OCI-LY7 (cell line): ENCODE measurements around the gene EIF3J. TPM values are rescaled to one million over a fixed set of nuclear protein-coding genes. Genes with fewer than 3 reads are reported as not detected.

ENCODE experiments used
- BruUV-seq: library from RNA; stranded (reverse); fragments of 400-500 nt; replicated peaks from 2 replicates; lab custom pipeline; 2021; lab: Mats Ljungman, UMichigan
- CTCF ChIA-PET: fragments of 300-600 bp; sonication (Branson Sonifier 250); formaldehyde crosslinking; loops from one replicate; lab custom pipeline; 2022; ENCODE audit warnings: antibody characterized with exemption; ENCODE audit not compliant: unreplicated experiment; lab: Charles Lee
- POLR2A ChIA-PET: fragments of 300-600 bp; sonication (Branson Sonifier 250); formaldehyde crosslinking; loops from one replicate; lab custom pipeline; 2022; ENCODE audit warnings: antibody characterized with exemption; lab: Charles Lee
- DNase-seq: peaks from one replicate; pipeline ENCODE4 v3.0.0-alpha.2; 2015; ENCODE audit warnings: low spot score
- H2AFZ ChIP-seq: fragments of 200-600 bp; sonication (generic), shearing (Covaris generic); 2 replicates; pipeline ENCODE4 v1.6.1; 2014; ENCODE audit warnings: mild to moderate bottlenecking, antibody characterized with exemption, low read length, moderate library complexity
- H3K27ac ChIP-seq: fragments of 200-600 bp; sonication (generic); 2 replicates; pipeline ENCODE4 v1.5.1; 2014; ENCODE audit warnings: mixed run types, low read depth, mild to moderate bottlenecking, moderate library complexity, low read length, inconsistent platforms; ENCODE audit not compliant: poor library complexity, severe bottlenecking
- H3K36me3 ChIP-seq: fragments of 200-600 bp; sonication (generic); 2 replicates; pipeline ENCODE4 v1.6.1; 2014; ENCODE audit warnings: mild to moderate bottlenecking, antibody characterized with exemption, low read length, moderate library complexity, mixed read lengths; ENCODE audit not compliant: insufficient read depth
- H3K4me1 ChIP-seq: fragments of 200-600 bp; sonication (generic); 2 replicates; pipeline ENCODE4 v1.5.1; 2014; ENCODE audit warnings: mild to moderate bottlenecking, low read length; ENCODE audit not compliant: insufficient read depth, poor library complexity, severe bottlenecking
- H3K4me2 ChIP-seq: fragments of 200-600 bp; sonication (generic); 2 replicates; pipeline ENCODE4 v1.6.1; 2014; ENCODE audit warnings: mild to moderate bottlenecking, low read length
- H3K4me3 ChIP-seq: fragments of 200-600 bp; sonication (generic); 2 replicates; pipeline ENCODE4 v1.5.1; 2014; ENCODE audit warnings: mild to moderate bottlenecking, low read depth, low read length; ENCODE audit not compliant: poor library complexity, severe bottlenecking
- H3K79me2 ChIP-seq: fragments of 200-600 bp; sonication (generic); 2 replicates; pipeline ENCODE4 v1.6.1; 2016; ENCODE audit warnings: low read depth, mild to moderate bottlenecking, low read length, moderate library complexity, mixed read lengths; ENCODE audit not compliant: insufficient read depth
- H3K9me2 ChIP-seq: fragments of 200-600 bp; sonication (generic); 2 replicates; pipeline ENCODE4 v1.6.1; 2016; ENCODE audit warnings: mild to moderate bottlenecking, low read length, mixed read lengths; ENCODE audit not compliant: insufficient read depth
- H3K9me3 ChIP-seq: fragments of 200-600 bp; sonication (generic); 2 replicates; pipeline ENCODE4 v1.6.1; 2014; ENCODE audit warnings: mild to moderate bottlenecking, mixed run types, low read length, mixed read lengths
- H4K20me1 ChIP-seq: fragments of 200-600 bp; sonication (generic); 2 replicates; pipeline ENCODE4 v1.6.1; 2014; ENCODE audit warnings: mild to moderate bottlenecking, antibody characterized with exemption, low read length, moderate library complexity, mixed read lengths; ENCODE audit not compliant: insufficient read depth
- EZH2phosphoT487 ChIP-seq: fragments of 200-600 bp; sonication (generic); IDR thresholded peaks from 2 replicates; pipeline ENCODE4 v1.6.1; 2018; ENCODE audit warnings: low read depth, borderline replicate concordance, mild to moderate bottlenecking, mixed run types, antibody characterized with exemption, low read length, moderate library complexity, mixed read lengths
- intact Hi-C: fragments of 100-400 bp; cut with micrococcal nuclease; formaldehyde crosslinking; loops from one replicate; pipeline ENCODE4 v1.10.0; 2022; ENCODE audit not compliant: unreplicated experiment
- total RNA-seq, 2 experiments: library from RNA; depleted of rRNA in 1 of 2; stranded (reverse); fragments of >200 nt in 1 of 2; shearing (Covaris generic) in 1 of 2; gene quantifications; 2 replicates each; pipeline ENCODE4 v1.2.3, GENCODE V29; 2014 to 2022
- TF ChIP-seq, protein P1 (sequence below): fragments of 200-600 bp; sonication (generic); conservative IDR thresholded peaks from 2 replicates; pipeline ENCODE4 v1.5.1; 2014; ENCODE audit warnings: mild to moderate bottlenecking, antibody characterized with exemption, low read length, moderate library complexity, mixed read lengths

The EIF3J gene
- total RNA-seq, 2 experiments from 2014 or later, result 49.4 to 131 TPM

DNA sequence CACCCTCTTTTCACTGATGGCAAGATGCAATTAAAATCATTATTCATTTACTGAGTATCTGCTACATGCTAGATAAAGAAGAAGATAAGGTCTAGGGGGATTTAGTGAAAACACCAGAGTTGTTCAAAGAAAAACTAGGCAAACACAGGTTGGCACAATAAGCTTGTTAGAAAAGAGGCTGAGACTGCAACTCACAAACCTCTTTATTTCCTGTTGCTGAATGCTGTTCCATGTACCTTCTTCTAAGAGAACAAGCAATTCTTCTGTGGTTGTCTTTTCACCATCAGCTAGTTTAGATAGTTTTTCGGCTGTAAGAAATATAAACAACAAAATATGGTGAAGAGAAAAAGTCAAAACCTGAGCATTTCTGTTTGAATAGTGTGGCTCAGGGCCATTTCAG, 61.1 kb downstream of the EIF3J start:
- peaks cover 77% of the 10 kb centered on the region for H3K36me3 ChIP-seq
- POLR2A ChIA-PET, result interaction anchor here (0.8 to 2.2 kb wide), 3 partner anchors 9 to 138 kb away, joined by 5 to 7 read pairs (median 5); partner anchors contain the start of gene TRIM69
- no peak overlapping the region for H3K4me3 ChIP-seq
- no peak overlapping the region for H2AFZ ChIP-seq
- intact Hi-C loops, result no loop called here
- H3K27ac ChIP-seq, result no peak overlapping the region
- H3K79me2 ChIP-seq, result no peaks in the 10 kb centered on the region
- no peak overlapping the region for H3K4me2 ChIP-seq
- CTCF ChIA-PET, result no interaction called here
- DNase-seq, result no peak
- TF ChIP-seq, protein P1, sequence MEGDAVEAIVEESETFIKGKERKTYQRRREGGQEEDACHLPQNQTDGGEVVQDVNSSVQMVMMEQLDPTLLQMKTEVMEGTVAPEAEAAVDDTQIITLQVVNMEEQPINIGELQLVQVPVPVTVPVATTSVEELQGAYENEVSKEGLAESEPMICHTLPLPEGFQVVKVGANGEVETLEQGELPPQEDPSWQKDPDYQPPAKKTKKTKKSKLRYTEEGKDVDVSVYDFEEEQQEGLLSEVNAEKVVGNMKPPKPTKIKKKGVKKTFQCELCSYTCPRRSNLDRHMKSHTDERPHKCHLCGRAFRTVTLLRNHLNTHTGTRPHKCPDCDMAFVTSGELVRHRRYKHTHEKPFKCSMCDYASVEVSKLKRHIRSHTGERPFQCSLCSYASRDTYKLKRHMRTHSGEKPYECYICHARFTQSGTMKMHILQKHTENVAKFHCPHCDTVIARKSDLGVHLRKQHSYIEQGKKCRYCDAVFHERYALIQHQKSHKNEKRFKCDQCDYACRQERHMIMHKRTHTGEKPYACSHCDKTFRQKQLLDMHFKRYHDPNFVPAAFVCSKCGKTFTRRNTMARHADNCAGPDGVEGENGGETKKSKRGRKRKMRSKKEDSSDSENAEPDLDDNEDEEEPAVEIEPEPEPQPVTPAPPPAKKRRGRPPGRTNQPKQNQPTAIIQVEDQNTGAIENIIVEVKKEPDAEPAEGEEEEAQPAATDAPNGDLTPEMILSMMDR, result no peak
- no peak for TF ChIP-seq EZH2phosphoT487
- no peaks in the 10 kb centered on the region for H3K9me3 ChIP-seq
- H3K4me1 ChIP-seq, result no peaks in the 10 kb centered on the region
- H3K9me2 ChIP-seq, result no peaks in the 10 kb centered on the region
- no peaks in the 10 kb centered on the region for H4K20me1 ChIP-seq
- no TSS peak for BruUV-seq

DNA sequence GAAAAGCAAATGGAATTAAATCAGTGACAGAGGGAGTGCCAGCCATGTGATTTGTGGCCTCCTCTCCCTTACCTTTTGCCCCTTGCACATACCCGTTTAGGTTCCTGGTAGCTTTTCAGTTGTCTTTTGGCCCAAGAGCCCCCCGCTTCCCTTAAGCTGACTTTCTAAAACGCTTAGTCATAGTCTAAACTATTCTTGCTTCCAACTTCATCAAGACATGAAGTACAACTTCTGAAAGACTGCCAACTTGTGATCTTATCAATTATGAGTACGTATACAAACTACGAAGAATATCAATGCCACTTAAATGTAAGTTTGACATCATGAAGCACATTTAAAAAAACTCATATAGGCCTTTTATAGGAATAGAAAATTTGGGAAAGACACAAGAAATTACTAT, 61.9 kb downstream of the EIF3J start:
- no peaks in the 10 kb centered on the region for H3K79me2 ChIP-seq
- intact Hi-C loops, result no loop called here
- H3K9me2 ChIP-seq, result no peaks in the 10 kb centered on the region
- POLR2A ChIA-PET, result interaction anchor here (0.8 to 2.2 kb wide), 3 partner anchors 10 to 137 kb away, joined by 5 to 7 read pairs (median 5); partner anchors contain the start of gene TRIM69
- no peaks in the 10 kb centered on the region for H3K9me3 ChIP-seq
- no peak for DNase-seq
- H4K20me1 ChIP-seq, result no peaks in the 10 kb centered on the region
- no peak overlapping the region for H3K4me3 ChIP-seq
- BruUV-seq, result no TSS peak
- H3K4me1 ChIP-seq, result no peaks in the 10 kb centered on the region
- TF ChIP-seq EZH2phosphoT487, result no peak
- TF ChIP-seq, protein P1, result no peak
- peaks cover 77% of the 10 kb centered on the region for H3K36me3 ChIP-seq
- CTCF ChIA-PET, result no interaction called here
- no peak overlapping the region for H3K27ac ChIP-seq
- no peak overlapping the region for H2AFZ ChIP-seq
- H3K4me2 ChIP-seq, result no peak overlapping the region

DNA sequence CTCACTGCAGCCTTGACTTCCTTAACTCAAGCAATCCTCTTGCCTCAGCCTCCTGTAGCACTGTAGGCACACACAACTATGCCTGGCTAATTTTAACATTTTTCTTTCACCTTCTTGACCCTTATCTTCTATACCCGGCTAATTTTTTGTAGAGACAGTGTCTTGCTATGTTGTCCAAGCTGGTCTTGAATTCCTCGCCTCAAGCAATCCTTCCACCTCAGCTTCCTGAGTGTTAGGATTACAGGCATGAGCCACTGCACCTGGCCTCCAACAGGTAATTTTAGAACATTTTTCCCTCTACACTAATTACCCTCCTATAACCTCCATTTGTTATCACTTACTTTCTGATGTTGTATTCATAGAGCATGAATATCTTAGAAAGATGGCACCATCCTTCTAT, 66.2 kb downstream of the EIF3J start:
- Histone ChIP-seq H3K4me1 (no peaks in the 10 kb centered on the region), H3K4me3 (no peak overlapping the region), H3K36me3 (peaks cover 82% of the 10 kb centered on the region), H4K20me1 (no peaks in the 10 kb centered on the region), H2AFZ (no peak overlapping the region), H3K79me2 (no peaks in the 10 kb centered on the region), H3K9me3 (no peaks in the 10 kb centered on the region), H3K27ac (no peak overlapping the region), H3K4me2 (no peak overlapping the region), H3K9me2 (no peaks in the 10 kb centered on the region)
- ChIA-PET CTCF (no interaction called here), POLR2A (interaction anchor here (0.7 to 1.3 kb wide), 3 partner anchors 10 to 153 kb away, joined by 4 to 6 read pairs (median 5); no protein-coding TSS in a partner anchor)
- intact Hi-C loops, result no loop called here
- no TSS peak for BruUV-seq
- TF ChIP-seq EZH2phosphoT487, result no peak
- no peak for DNase-seq
